Measurements from ENCODE around the gene NPY5R.

- TF ChIP-seq CTCF (IDR thresholded peaks at IDR 0.05 in 4 of 5, conservative IDR thresholded peaks at IDR 0.05 in 1 of 5) (no peak), POLR2A (IDR thresholded peaks at IDR 0.05) (no peak)
Measured at GRCh38 chr4:163350672-163351071, 7.0 kb downstream of the NPY5R start.
